Activated CD4-positive, alpha-beta T cell treated with anti-CD3 and anti-CD28 coated beads, Interleukin-2, Interleukin-4, amounts not matched to agents 100 ng/mL and 50 ng/mL, durations not matched to agents 16 hours and 8 hours (primary cell): ENCODE results near the gene PAX7.

Experiments
- DNase-seq: peaks from one replicate; pipeline ENCODE4 v3.0.0-alpha.2; 2020; ENCODE audit warnings: low spot score

Gene PAX7

GRCh38 chr1:18641005-18641941 is 10.6 kb downstream of the PAX7 start:
- no peak for DNase-seq

GRCh38 chr1:18642278-18643095 is 11.8 kb downstream of the PAX7 start:
- DNase-seq: no peak

DNA sequence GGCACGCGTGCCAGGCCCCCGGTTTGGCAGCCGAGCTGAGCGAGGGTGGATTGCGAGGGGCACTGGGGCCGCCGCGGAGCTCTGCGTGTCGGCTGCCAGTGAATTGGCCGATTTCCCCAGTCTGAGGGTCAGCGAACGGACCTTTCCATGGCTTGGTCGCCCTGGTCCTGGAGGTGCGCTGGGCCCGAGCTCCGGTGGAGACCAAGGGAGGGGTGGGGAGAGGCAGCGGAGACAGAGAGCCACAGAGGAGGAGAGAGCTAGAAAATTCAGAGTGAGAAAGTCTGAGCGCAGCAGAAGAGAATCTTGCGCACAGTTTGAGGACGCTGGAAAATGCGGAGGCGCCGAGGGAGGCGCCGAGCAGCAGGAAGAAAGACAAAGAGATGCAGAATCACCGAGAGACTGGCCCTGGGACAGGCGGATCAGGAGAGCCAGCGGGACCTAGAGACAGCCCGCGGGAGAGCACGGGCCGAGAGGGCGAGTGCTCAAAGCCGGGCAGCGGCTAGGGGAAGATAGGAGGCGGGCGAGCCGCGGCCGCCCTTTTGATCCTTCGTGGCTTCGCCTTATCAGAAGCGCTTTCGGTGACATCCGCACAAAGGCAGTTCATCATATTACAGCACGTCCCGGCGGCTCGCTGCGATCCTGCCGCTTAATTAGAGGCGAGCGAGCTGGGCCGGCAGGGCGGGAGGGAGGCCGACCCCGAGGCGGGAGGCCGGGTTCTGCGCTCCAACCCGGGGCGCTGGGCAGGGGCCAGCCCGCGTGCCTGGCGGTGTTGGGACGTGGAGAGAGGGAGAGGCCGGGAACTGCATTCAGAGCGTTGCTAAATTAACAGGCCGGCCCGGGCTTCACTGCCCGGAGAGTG is 12.7 kb downstream of the PAX7 start:
- DNase-seq: no peak

DNA sequence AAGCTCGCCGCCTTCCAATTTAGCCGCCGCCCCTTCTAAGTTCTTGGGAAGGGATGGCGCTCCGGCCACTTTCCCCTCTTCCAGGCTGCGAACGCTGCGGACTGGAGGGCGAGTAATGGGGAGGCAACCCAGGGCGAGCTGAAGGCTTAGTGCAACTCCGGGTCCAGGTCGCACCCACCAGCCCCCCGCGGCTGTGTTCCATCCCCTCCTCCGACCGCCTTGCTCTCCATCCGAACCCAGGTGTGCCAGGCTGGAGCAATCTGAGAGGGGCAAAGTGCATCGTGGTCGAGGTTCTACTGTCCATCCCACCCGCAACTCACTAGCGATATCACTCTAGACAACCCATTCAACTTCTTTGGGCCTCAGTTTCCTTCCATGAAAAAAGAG is 13.4 kb downstream of the PAX7 start:
- DNase-seq: no peak

DNA sequence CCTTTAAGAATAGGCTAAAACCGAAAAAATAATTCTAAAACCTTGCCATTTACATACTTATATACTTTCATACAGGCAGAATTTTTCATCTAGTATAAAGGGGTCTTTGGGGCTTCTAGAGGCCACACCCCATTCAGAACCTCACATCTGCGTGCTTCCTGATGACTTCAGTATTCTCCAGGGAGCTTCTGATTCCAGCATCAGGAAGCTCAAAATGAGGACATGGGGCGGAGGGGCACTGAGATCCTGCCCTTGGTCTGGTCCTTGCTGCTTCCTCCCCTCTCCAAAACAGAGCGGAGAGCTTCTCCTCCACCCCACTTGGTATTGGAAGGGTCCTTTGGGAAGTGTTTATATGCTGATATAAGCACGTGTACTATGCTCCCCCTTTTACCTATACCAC is 13.8 kb downstream of the PAX7 start:
- DNase-seq: no peak

GRCh38 chr1:18644973-18645746 is 14.5 kb downstream of the PAX7 start:
- no peak for DNase-seq

DNA sequence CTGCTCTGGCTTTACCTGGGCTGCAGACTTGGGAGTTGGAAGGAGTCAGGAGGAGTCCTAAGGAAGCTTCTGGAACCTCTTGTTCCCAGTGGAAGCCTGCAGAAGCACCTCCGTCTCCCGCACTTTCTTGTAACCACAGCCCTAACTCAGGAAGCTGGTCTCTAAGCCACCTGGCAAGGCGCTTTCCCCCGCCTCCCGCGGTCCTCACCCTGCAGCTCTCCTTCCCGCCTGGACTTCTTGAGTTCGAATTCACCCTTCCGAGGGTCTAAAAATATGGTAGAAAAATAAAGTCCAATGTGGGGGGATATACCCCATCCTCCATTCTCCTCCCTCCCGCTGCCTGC is 15.1 kb downstream of the PAX7 start:
- DNase-seq: no peak

DNA sequence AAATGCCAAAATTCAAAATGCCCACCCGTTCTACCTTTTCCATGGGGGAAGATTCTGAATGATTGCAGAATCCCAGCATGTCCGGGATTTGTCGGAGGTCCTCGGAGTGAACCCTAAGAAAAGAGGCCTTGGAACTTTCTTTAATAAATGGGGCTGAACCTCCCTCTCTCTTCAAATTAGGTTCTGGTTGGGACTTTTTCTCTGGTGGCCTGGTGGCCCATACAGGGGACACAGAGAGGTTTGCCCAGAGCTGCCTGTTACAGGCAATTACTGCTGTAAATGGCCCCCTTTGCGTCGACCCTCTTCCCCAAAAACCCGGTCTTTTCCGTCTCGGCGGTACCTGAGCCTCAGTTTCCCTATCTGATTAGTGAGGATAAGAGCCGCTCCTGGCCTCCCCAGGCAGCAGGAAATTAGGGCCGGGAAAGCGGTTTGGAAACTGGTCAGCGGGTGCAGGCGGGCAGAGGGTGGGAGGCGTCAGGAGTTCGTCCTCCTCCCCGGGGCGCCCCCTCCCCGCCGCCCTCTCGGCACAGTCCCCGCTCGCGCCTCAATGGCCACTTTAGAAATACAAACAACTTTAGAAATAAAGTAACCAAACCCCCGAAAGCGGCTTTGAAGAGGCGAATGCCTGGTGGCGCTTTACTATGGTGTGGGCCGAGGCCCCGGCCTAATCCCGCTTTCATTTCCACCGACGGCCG is 15.6 kb downstream of the PAX7 start:
- no peak for DNase-seq

GRCh38 chr1:18646786-18647410 is 16.3 kb downstream of the PAX7 start:
- no peak for DNase-seq

DNA sequence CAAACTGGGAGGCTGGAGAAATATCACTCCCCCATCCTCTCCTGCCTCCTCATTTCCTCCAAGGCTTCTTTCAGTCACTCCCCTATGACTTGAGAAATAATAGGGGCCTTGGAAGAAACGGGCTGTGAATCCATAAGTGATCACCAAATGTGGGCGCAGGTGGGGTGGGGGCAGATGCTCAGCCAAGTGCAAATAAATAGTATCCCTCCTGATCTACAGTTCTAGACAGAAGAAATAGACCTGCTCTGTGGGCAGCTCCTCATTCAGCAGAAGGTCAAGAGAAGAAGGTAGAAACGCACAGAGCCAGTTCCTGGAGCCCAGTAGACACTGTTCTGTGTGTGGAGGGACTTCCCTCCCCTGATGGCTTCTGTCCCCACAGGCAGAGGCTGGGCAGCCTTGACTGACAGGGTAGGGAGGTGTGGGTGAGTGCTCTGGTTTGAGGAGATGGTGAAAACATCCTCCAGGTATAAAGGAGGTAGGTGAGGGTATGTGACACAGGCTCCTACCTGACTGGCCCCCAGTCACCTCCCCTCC is 17.1 kb downstream of the PAX7 start:
- no peak for DNase-seq

DNA sequence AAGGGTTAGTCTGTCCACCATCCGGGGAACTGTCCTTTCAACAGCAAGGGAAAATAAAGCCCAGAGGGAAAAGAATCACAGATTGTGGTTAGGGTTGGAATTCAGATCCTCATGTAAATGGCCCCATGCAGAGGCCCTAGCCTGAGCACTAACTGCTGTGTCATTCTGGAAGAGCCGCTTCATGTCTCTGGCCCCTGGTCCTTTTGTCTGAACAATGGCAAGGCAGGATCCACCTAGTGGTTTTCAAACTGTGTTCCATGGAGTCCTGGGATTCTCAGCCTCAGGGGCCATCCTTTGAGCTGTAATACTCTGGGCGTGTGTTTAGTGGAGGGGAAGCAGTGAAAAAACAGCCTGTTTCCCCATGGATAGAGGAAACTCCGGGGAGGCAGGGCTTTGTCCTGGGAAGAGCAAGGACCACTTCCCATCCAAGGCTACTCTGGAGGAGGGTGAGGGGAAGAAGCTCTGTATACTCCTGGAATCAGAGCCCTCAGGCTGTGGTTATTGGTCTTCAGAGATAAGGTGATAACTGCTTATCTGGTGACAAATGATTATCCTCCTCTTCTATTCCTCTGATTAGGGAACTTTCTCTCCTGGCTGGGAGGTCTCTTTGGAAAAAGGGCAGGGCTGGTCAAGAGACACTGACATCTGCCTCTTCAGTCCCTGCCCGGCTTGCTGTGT is 19.2 kb downstream of the PAX7 start:
- DNase-seq: no peak

GRCh38 chr1:18651713-18652112 is 21.1 kb downstream of the PAX7 start:
- DNase-seq: no peak

DNA sequence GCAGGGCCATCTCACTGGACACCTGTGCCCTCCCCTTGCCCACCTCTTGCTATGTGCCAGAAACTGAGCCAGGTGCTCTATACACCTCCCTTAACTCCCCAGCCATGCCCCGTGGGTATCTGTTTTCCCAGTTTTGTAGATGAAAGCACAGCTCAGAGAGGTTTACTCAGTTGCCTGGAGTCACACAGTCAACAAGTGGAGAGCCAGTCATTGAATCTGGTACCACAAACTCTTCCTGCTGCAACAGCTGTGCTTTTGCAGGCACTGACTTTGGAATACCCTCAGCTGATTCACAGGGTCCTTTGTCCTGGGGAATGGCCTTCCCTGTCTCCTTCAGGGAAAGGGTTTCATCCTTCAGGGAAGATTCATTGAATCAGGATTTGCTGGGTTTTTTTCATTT is 22.1 kb downstream of the PAX7 start:
- no peak for DNase-seq

GRCh38 chr1:18653367-18653766 is 22.7 kb downstream of the PAX7 start:
- no peak for DNase-seq

DNA sequence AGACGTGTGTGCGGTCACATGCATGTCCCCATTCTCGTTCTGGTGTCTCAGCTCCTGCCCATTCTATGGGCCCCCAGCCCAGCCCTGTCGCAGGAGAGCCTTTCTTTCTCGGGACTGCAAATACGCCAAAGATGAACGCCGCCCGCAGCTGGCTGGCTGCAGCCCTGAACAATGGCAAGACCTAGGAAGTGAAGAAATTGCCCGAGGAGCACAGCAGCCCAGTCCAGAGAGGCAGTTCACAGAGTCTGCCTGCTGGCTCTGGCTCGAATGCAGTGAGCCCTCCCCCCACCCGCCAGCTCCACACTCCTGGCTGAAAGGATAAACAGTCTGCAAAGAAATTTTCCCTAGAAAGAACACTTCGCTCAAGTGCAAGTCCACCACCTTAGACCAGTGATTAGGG is 23.3 kb downstream of the PAX7 start:
- DNase-seq: no peak

DNA sequence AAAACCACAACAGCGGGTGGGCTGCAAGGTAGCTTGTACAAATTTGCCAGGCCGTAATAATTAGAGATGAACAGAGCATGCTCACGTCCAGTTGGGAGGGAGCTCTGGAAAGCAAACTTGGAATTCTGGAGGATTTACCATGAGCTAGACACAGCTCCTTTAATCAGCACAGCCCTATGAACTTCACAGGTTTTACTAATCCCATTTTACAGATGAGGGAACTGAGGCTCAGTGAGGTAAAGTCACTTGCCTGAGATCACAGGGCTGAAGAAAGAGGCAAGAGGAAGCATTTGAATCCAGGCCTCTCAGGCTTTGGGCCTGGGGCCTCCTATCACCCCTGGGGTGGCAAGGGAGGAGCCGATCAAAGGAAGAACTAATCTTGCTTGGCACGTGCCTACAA is 24.0 kb downstream of the PAX7 start:
- DNase-seq: no peak

GRCh38 chr1:18657506-18658201 is 27.0 kb downstream of the PAX7 start:
- DNase-seq: no peak

DNA sequence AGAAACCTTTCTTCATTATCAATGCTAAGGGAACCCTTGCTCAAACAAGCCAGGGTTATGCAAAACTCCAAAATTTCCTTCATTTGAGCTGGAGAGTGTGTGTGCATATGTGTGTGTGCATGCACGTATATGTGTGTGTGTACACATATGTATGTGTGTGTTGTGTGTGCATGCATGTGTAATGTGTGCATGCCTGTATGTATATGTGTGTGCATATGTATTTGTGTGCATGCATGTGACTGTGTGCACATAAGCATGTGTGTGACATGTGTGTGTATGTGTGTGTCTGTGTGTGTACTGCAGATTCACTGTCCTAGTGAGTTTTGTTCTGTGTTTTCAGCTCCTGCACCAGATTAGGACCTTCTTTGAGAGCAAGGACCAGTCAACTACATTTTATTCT is 28.2 kb downstream of the PAX7 start:
- DNase-seq: no peak
